Stimulated activated CD8-positive, alpha-beta memory T cell treated with anti-CD3 and anti-CD28 coated beads, Interleukin-15, amount 100 ng/mL, for 4 hours (primary cell): ENCODE measurements around the gene ERG28.
"Not testable (repeated sequence)": the region's sequence is repeated elsewhere in the genome, so short reads cannot be mapped to it uniquely, and the experiment has no call there.

Experiments used
- DNase-seq, 2 donors: peaks; one replicate each; pipeline ENCODE4 v3.0.0-alpha.2; 2020; ENCODE audit warnings: low read depth in 2 of 2

Gene ERG28

DNA sequence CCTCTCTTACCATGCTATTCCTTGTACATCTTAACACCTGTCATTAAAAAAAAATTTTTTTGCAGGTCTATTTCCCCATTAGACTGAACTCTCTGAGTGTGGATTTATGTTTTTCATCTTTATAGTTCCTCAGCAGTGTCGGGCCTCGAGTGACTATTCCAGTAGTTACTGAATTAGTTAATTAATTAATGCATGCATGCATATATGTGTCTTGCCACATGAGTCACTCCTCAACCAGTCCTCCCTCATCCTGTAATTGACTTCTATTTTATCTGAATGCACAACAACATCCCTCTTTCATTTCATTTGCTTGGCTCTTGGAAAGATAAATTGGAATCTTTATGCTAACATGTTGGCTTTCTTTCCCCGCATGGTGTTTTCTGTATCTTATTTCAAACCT lies 35.6 kb downstream of the ERG28 start:
- no peak for DNase-seq

DNA sequence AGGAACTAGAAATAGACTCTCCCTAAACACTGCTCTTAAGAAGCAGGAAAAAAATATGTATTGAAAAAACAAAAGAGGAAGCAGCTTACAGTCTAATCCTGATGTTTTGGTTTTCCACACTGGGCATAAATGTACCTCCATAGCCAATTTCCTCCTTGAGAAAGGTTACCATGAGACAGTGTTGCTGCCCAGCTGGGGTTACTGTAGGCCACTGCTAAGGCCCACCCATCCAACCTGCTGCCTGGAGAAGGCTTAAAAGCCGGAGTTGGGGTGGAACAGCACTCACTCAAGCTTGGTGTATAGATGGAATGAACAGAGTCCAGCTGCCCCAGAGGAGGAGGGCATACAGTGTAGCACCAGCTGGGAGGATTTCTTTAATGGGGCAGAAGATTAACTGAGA lies 41.1 kb downstream of the ERG28 start:
- DNase-seq, result no peak

DNA sequence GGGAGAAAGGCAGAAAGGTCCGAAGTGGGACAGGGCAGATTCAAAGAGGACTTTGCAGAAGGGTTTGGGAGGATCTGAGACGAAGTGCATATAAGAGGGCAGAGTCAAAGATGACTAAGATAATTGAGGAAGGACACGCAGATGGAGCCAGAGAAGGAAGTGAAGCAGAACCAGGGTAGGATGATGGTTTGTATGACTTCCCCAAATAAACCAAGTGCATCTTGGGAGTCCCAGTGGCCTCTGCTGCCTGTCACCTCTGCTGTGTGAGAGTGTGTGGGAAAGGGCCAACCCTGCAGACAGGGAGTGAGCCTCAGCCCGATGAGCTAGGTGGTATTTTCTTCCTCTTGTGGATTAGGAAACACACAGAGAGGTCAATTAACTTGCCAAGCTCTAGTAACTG lies 45.5 kb downstream of the ERG28 start:
- no peak for DNase-seq

GRCh38 chr14:75614179-75614578 lies 46.5 kb downstream of the ERG28 start:
- DNase-seq, result no peak

- no peak for DNase-seq
These were observed 48.5 kb downstream of the ERG28 start for GRCh38 chr14:75612157-75612556.

GRCh38 chr14:75610834-75611233 lies 49.8 kb downstream of the ERG28 start:
- no peak for DNase-seq

GRCh38 chr14:75609606-75610475 lies 50.8 kb downstream of the ERG28 start:
- no peak for DNase-seq

- DNase-seq, result no peak
These were observed 51.6 kb downstream of the ERG28 start for GRCh38 chr14:75609116-75609515.

DNA sequence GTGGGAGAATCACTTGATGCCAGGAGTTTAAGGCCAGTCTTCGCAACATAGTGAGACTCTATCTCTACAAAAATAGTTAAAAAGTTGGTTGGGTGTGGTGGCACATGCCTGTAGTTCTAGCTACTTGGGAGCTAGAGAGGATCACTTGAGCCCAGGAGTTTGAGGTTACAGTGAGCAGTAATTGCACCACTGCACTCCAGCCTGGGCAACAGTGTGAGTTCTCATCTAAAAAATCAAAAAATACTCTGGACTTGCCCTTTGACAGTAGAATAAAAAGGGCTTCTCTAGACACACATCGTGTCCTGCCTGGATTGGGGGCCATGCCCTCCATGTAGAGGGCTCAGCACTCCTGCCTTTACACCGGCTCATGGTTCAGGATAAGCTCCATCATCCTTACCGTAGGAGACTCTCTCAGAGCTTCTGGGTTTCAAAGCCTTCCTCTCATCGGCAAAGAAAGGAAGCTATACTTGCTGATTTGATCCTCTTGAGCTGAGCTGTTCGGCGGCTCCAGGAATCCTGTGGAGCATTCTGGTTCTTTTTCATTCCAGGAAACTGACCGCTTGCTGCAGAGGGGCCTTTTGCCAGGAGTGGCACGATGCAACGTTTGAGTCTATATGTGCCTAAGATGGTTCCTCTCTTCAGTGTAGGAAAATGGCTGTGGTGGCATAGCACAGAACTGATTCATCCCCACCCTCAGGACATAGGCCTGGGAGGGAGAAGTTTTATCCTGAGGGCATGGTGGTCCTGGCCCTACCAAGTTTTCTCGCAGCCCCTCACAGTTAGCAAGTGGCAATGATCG lies 52.6 kb downstream of the ERG28 start:
- DNase-seq, result no peak

DNA sequence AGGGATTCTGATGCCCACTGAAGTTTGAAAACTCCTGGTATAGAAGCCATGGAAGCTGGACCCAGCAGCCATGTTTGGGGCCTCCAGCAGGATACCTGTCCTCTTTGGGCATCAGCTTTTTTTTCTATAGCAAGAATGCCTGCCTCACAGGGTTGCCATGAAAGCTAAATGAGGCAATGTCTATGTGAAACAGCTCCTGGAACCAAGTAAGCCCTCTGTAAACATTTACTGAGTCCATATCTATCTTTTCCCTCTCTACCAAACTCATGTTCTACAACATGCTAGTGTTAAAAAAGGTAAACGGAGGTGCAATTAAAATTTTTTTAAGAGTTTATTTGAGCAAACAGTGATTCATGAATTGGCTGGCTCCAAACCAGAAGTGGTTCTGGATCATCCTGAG lies 53.6 kb downstream of the ERG28 start:
- no peak for DNase-seq

GRCh38 chr14:75605916-75606315 lies 54.8 kb downstream of the ERG28 start:
- DNase-seq, result no peak

GRCh38 chr14:75604979-75605851 lies 55.5 kb downstream of the ERG28 start:
- no peak for DNase-seq

DNA sequence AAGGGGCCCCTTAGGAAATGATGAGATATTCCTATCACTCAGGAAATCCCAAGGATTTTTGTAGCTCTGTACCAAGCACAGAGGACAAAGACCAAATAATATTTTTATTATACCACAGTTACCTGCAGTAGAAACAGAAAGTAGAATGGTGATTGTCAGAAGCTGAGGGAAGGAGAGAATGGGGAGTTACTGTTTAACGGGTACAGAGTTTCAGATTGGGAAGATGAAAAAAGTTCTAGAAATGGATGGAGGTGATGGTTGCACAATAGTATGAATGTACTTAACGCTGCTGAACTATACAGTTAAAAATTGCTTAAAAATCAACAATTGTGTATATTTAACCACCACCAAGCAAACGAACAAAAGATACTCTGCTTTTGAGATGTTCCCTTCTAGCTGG lies 58.2 kb downstream of the ERG28 start:
- DNase-seq, result no peak

DNA sequence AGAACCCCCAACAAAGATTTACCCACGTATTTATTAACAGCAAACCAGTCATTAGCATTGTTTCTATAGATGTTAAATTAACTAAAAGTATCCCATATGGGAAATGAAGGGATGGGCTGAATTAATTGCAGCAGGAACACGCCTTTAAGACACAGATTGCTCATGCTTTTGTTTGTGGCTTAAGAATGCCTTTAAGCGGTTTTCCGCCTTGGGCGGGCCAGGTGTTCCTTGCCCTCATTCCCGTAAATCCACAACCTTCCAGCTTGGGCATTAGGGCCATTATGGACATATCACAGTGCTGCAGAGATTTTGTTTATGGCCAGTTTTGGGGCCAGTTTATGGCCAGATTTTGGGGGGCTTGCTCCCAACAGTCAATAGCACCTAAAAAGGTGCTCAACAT lies 59.6 kb downstream of the ERG28 start:
- DNase-seq, result not testable (repeated sequence)

DNA sequence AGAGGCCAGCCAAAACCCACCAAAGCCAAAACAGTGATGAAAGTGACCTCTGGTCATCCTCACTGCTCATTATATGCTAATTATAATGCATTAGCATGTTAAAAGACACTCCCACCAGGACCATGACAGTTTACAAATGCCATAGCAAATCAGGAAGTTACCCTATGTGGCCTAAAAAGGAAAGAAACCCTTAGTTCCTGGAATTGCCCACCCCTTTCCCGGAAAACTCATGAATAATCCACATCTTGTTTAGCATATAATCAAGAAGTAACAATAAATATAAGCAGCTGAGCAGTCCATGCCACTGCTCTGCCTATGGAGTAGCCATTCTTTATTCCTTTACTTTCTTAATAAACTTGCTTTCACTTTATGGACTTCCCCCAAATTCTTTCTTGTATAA lies 60.6 kb downstream of the ERG28 start:
- not testable (repeated sequence) for DNase-seq
